HG03045 (cell line): ENCODE results near the gene ITGA4.

Experiments used
- ATAC-seq: cut with Tn5 transposase; IDR thresholded peaks from one replicate; pipeline ENCODE4 v1.9.1; 2021; ENCODE audit warnings: mild to moderate bottlenecking, moderate library complexity; ENCODE audit not compliant: unreplicated experiment

ITGA4 gene

DNA sequence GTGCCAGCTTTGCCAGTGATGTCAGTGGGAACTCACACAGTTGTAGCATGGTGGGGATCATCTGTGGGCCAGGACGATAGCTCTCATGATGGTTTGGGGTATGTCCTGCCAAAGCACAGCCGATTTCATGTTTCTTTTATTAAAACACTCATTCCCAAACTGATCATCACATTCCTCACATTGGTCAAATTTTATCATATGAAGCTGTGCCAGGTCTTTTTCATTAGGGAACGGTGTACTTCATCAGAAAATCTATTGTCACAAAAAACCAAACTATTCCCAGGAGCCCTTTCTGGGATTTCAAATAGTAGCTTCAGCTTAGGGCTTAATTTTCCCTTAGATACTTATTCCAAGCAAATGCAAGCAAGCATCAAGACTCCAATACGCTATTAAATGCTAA, 42.0 kb downstream of the ITGA4 start:
- no peak for ATAC-seq

DNA sequence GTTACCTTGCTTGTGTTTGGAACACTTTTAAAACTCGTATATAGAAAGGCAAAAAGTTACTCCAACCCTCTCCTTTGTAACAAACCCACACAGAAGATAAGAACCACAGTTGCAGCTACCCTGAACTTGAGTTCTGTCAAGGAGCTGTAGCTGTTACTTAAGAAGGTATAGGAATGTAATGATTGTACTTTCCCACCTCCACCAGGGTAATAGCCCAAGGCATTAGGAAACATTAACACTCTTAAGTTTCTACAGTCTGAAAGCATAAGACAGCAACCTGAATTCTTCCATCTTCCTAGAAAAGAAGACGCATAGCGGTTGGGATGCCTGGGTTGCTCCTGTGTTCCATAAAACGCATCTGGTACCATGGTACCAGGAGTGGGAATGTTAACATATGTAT, 43.0 kb downstream of the ITGA4 start:
- no peak for ATAC-seq

- no peak for ATAC-seq
Observed at GRCh38 chr2:181515719-181516118, 58.5 kb downstream of the ITGA4 start.

- no peak for ATAC-seq
Observed at GRCh38 chr2:181516992-181517391, 59.8 kb downstream of the ITGA4 start.

DNA sequence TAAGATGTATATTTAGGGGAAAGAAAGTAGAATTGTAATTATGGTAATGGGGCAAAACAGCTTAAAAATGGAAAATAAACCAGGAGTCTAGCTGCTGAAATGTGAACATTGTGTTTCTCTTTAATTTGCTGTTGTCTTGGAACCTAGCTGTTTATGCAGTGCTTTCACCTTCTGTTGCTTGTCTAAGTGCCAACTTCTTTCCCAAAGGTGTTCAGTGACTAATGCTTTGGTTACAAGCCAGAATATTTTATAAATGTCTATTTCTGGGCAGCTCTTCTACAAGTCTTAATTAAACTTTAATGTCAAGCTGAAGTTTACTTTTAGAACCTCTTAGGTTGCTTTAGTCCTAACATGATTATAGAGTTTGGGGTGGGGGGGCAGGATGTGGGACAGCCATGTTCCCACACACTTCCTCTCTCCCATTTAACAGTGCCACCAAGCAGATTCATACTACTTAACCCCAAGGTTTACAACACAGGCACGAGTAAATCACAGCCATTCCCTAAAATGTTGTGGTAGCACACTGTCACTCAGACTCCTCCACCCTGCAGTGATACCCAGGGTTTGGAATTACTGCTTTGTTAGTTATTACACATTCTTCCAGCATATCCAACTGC, 60.6 kb downstream of the ITGA4 start:
- no peak for ATAC-seq

DNA sequence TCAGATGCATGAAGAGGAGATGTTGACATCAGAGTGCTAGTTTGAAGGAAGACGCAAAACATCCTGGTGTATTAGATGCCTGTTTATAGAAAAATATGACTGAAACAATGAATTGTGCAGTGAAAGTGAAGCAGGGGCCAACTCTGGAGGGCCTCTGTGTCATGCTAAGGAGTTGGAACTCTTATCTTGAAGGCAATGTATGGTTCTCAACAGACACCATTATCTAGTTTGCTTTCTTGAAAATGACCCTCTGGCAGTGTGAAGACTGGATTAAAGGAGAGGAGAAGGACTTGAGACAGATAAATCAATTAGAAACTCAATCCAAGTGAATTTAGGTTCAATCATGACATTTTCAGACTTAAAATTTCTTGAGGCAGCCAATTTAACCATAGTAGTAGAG, 63.1 kb downstream of the ITGA4 start:
- no peak for ATAC-seq

DNA sequence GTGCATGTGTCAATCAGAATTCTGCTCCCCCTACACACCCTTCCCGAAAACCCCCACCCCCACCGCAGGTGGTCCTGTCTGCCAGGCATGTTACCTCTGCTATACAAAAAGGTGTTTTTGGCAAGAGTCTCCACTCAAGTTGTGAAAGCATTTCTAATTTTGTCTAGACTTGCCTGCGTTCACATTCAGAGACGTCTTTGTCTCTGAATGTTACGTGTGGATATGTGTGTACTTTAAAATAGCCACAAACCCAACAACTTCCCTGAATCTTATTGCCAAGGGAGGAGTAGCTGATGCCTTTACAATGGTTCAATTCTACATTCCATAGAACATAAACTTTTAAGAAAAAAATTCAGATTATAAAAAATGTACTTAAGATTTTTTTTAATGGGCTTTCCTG, 66.6 kb downstream of the ITGA4 start:
- no peak for ATAC-seq

DNA sequence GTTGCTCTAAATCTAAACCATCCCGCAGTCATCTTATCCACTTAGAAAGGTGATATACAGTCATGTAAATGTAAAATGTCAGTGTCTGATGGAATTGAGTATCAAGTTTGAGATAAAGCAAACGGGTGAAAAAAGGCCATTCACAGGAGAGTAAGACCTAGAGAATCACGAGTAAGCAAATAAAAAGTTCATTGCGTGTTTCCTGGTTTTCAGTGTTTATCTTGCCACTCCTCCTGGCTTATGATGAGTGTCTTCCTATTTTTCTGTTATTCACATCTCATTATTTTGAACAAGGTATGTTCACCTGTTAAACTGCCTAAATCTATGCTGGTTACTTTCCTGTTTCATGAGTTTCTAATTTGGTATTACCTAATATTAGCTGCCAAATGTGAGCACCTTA, 68.8 kb downstream of the ITGA4 start:
- ATAC-seq: no peak

DNA sequence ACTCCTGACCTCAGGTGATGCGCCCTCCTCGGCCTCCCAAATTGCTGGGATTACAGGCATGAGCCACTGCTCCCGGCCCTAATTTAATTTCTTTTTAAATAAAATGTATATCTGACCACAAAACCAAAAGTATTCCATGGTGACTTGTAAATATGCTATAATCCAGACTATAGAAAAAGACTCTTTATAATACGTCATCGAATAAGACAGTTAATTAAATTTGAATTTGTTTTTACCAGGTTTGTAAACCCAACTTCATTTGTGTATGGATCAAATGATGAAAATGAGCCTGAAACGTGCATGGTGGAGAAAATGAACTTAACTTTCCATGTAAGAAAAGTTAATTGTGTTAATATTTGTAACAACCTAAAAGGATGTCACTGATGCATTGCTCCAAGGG, 69.9 kb downstream of the ITGA4 start:
- ATAC-seq: no peak

DNA sequence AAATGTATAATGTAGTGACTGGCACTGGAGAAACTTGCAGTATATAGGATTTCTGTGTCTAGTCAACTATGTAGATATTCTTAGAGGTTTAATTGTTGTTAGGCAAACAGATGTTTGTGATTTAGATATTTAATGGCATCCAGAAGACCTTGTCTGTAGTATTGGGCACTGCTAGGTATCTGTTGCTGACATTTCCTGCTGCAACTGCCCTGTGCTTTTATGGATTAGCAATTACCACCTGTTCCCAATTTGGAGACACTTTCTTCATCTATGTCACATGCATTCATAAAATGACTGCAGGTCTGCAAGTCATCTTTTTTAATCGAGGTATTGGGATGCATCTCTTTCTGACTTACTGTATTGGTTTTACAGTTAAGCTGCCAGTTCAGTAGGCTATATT, 71.3 kb downstream of the ITGA4 start:
- ATAC-seq: no peak

DNA sequence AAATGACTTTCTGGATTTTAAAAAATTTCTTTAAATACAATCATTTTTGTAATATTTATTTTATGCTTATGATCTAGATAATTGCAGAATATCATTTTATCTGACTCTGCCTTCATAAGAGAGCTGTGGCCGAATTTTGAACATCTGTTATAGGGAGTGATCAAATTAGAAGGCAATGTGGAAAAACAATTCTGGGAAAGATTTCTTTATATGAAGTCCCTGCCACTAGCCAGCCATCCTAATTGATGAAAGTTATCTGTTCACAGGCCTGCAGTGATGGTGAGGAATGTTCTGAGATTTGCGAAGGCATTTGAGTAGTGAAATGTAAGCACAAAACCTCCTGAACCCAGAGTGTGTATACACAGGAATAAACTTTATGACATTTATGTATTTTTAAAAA, 79.5 kb downstream of the ITGA4 start:
- no peak for ATAC-seq

- ATAC-seq: no peak
Observed at GRCh38 chr2:181540421-181540820, 83.2 kb downstream of the ITGA4 start.

DNA sequence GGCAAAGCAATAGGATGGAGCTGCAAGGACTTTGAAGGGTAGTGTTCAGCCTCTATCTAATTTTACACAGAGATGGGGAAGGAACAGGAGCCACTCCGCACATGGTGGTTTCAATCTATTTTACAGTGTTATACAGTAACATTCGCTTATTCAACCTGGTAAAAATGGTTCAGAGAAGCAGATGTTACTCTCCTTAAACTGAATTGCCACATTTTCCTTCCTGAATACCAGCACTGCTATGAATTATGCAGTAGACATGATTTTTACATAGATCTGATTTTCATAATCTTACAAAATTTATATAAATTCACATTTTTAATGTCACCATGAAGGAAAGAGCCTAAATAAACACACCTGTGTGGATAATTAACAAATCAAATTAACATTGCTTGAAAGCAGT, 85.0 kb downstream of the ITGA4 start:
- no peak for ATAC-seq

GRCh38 chr2:181546086-181546485, 88.9 kb downstream of the ITGA4 start:
- no peak for ATAC-seq

GRCh38 chr2:181552808-181553207, 95.6 kb downstream of the ITGA4 start:
- no peak for ATAC-seq

DNA sequence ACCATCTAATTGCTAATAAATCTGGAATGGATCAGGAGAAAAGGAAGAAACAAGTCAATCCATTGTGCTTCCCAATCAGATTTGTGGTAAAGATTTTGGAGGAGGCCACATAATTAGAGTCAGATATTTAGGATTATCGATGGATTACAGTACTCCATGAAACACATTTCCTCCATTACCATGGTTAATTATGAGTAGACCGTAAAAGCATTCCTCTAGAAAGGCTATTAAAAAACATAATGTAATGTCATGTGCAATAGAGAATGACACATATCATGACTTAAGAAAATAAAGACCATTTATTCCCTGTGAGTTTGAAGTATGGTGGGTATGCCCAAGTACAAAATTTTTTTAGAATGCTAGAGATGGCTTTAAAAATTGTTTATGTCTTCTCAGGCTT, 96.1 kb downstream of the ITGA4 start:
- no peak for ATAC-seq

GRCh38 chr2:181554061-181554830, 97.1 kb downstream of the ITGA4 start:
- no peak for ATAC-seq

DNA sequence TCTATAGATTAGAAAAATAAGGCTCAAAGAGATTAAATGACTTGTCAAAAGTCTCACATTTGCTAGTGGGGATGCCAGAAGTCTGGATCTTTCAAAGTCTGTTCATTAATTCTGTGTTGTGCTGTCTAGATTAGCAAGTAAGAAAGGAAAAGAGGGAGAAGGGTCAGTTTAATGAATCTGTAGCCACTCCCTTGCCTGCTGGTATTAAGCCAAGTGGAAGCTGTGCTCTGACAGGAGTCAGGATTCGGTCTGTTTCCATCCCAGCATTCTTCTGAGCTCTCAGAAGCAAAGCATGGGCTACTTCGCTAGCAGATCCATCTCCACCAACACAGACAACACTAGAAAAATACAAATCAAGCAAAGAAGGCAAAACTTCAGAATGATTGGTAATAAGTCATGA, 101.2 kb downstream of the ITGA4 start:
- ATAC-seq: no peak

GRCh38 chr2:181563101-181563692, 106.0 kb downstream of the ITGA4 start:
- no peak for ATAC-seq

GRCh38 chr2:181566334-181567032, 109.3 kb downstream of the ITGA4 start:
- ATAC-seq: no peak

DNA sequence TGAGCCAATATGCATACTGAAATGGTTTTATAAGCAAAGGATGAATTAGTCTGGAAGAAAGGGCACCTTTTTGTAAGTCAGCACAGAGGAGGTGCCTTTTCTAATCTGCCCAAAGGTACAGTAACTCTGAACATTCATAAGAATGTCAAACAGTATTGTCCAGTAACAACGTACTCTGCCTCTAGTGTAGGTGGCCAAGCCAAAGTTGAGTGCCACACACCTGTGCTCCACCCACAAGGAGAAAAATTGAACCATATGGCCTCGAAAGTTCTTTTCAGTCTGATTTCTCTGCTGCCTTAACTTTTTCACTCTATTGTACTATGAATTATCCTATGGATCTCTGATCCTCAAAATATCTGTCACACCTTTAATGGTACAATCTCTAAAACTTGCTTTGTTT, 112.9 kb downstream of the ITGA4 start:
- ATAC-seq: no peak
